Gastrocnemius medialis (tissue), 4 donors: ENCODE data around the gene DZIP1L. TPM values are rescaled to one million over a fixed set of nuclear protein-coding genes. Genes with fewer than 3 reads are reported as not detected.

Source experiments
- ATAC-seq, 2 donors: fragments of 150-250 bp; one replicate each; pipeline ENCODE4 v1.9.1; 2016
- DNase-seq, 2 donors: peaks; one replicate each; pipeline ENCODE4 v3.0.0-alpha.2; 2019
- H3K27ac ChIP-seq, 4 donors: fragments of 200-600 bp; sonication (generic); 1 replicate in 1 of 4; 2 replicates in 3 of 4; pipeline ENCODE4 v1.5.1; 2016 to 2018; ENCODE audit warnings: mild to moderate bottlenecking in 2 of 4, moderate library complexity in 1 of 4
- H3K27me3 ChIP-seq, 3 donors: fragments of 200-600 bp; sonication (generic) in 2 of 3; 1 replicate in 1 of 3; 2 replicates in 2 of 3; pipeline versions ENCODE4 v1.5.1 to v1.6.0; 2016 to 2019; ENCODE audit warnings: mild to moderate bottlenecking in 1 of 3, moderate library complexity in 1 of 3
- H3K36me3 ChIP-seq, 2 donors: fragments of 200-600 bp; sonication (generic) in 1 of 2; one replicate each; pipeline ENCODE4 v1.5.1; 2017 to 2018
- H3K4me1 ChIP-seq, 2 donors: fragments of 200-600 bp; sonication (generic) in 1 of 2; one replicate each; pipeline ENCODE4 v1.5.1; 2016 to 2017; ENCODE audit warnings: mild to moderate bottlenecking in 2 of 2
- H3K4me3 ChIP-seq, 4 donors: fragments of 200-600 bp; sonication (generic) in 3 of 4; 1 replicate in 1 of 4; 2 replicates in 3 of 4; pipeline ENCODE4 v1.5.1; 2016 to 2019; ENCODE audit warnings: mild to moderate bottlenecking in 2 of 4
- H3K9me3 ChIP-seq, 3 donors: fragments of 200-600 bp; sonication (generic) in 2 of 3; 1 replicate in 1 of 3; 2 replicates in 2 of 3; pipeline ENCODE4 v1.5.1; 2016 to 2019
- POLR2A ChIP-seq, 2 donors: fragments of 450-650 bp; IDR thresholded peaks; one replicate each; pipeline ENCODE4 v1.6.1; 2017; ENCODE audit warnings: antibody characterized with exemption in 2 of 2, mild to moderate bottlenecking in 2 of 2, moderate library complexity in 2 of 2
- in situ Hi-C, 4 donors: fragments of 200-750 bp; cut with MboI; loops; one replicate each; pipeline versions ENCODE4 v1.15.0 to v1.8.0; 2017; ENCODE audit warnings: low sequenced_read_pairs in 4 of 4
- intact Hi-C: fragments of 100-400 bp; cut with DNase I; formaldehyde crosslinking; loops from one replicate; pipeline ENCODE4 v1.15.1; 2023; ENCODE audit warnings: low total_unique reads
- total RNA-seq, 4 donors: library from RNA; depleted of rRNA; stranded (reverse); fragments of >200 nt; gene quantifications; one replicate each; pipeline versions ENCODE4 v1.1.0 to v1.2.3, GENCODE V29; 2016
- TF ChIP-seq, protein P1 (sequence below), 5 experiments: fragments of 450-650 bp in 3 of 5; fragments of 200-600 bp in 2 of 5; sonication (generic) in 2 of 5; IDR thresholded peaks in 4 of 5; conservative IDR thresholded peaks in 1 of 5; 1 replicate in 4 of 5; 2 replicates in 1 of 5; pipeline ENCODE4 v1.5.1; 2016 to 2019; ENCODE audit warnings: antibody characterized with exemption in 5 of 5, mild to moderate bottlenecking in 3 of 5, moderate library complexity in 3 of 5

Gene DZIP1L
- total RNA-seq, 4 donors from 2014 or later: 1.1 to 3.3 (median 1.5) TPM

- Histone ChIP-seq H3K36me3 (no peaks in the 10 kb centered on the region), H3K4me3 (no peak overlapping the region)
- in situ Hi-C loops: no loop called here
These were observed 10.3 kb upstream of the DZIP1L start for GRCh38 chr3:138125548-138126221.

DNA sequence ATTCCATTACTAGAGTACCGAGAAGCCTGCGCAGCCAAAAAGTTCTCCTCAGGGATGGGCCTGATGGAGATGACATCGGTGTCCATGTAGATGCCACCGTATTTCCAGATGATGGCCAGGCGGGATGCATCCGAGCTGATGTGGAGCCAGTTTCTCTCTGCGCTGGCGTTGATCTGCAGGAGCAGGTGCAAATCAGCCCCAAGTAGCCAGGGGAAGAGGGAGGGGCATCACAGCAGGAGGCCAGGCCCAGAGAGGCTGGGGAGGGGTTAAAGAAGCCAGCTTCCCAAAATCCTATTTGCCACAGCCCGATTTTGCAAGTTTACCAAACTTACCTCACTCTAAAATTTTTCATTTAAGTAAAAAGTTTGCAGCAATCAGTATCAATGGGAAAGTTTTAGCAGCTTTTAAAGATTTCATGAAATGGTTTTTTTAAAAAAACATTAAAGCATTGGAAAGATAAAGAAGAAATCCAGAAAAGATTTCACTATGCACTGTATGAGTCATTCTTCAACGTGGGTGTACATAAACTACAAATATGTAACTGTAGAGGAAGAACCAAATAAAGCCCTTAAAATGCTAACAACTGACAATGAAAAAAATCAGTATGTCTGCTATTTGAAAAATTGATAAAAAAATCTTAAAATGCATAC is 9.4 kb upstream of the DZIP1L start:
- Histone ChIP-seq H3K27me3 (no peaks in the 10 kb centered on the region), H3K4me3 (no peak overlapping the region), H3K27ac (no peak overlapping the region), H3K4me1 (no peaks in the 10 kb centered on the region), H3K36me3 (no peaks in the 10 kb centered on the region), H3K9me3 (no peaks in the 10 kb centered on the region)
- intact Hi-C loops (no loop called here), in situ Hi-C loops (no loop called here)
- TF ChIP-seq, protein P1, sequence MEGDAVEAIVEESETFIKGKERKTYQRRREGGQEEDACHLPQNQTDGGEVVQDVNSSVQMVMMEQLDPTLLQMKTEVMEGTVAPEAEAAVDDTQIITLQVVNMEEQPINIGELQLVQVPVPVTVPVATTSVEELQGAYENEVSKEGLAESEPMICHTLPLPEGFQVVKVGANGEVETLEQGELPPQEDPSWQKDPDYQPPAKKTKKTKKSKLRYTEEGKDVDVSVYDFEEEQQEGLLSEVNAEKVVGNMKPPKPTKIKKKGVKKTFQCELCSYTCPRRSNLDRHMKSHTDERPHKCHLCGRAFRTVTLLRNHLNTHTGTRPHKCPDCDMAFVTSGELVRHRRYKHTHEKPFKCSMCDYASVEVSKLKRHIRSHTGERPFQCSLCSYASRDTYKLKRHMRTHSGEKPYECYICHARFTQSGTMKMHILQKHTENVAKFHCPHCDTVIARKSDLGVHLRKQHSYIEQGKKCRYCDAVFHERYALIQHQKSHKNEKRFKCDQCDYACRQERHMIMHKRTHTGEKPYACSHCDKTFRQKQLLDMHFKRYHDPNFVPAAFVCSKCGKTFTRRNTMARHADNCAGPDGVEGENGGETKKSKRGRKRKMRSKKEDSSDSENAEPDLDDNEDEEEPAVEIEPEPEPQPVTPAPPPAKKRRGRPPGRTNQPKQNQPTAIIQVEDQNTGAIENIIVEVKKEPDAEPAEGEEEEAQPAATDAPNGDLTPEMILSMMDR (IDR thresholded peaks at IDR 0.05 in 4 of 5, conservative IDR thresholded peaks at IDR 0.05 in 1 of 5): no peak
- TF ChIP-seq POLR2A (IDR thresholded peaks at IDR 0.05): no peak
- ATAC-seq: no peak
- DNase-seq: no peak

More at GRCh38 chr3:138125548-138126221, 10.3 kb upstream of the DZIP1L start:
- ATAC-seq (peak in 1 of 2 donors; percentile 27), DNase-seq (no peak)
- Histone ChIP-seq H3K4me1 (no peaks in the 10 kb centered on the region), H3K27ac (no peak overlapping the region), H3K27me3 (no peaks in the 10 kb centered on the region), H3K9me3 (no peaks in the 10 kb centered on the region)
- intact Hi-C loops: no loop called here
- no peak for TF ChIP-seq POLR2A (IDR thresholded peaks at IDR 0.05)
- TF ChIP-seq, protein P1 (IDR thresholded peaks at IDR 0.05 in 4 of 5, conservative IDR thresholded peaks at IDR 0.05 in 1 of 5): no peak

DNA sequence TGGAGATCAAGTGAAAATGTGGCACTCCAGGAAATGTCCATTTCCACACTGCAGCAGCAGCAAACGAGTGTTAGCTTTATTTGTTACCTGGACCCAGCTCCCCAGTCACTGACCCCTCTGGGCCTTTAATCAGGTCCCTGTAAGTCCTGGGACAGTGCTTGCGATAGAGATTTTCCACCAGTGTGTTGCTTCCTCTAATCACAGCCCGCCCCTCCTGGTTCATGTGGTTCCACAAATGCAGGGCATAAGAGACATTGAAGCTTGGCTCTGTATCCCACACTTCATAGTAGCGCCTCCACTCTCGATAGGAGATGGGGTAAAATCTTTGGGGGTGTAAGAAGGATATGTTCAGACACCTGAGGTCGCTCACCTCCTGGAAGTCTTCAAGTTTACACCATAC is 8.8 kb upstream of the DZIP1L start:
- in situ Hi-C loops (no loop called here), intact Hi-C loops (no loop called here)
- Histone ChIP-seq H3K4me3 (no peak overlapping the region), H3K9me3 (no peaks in the 10 kb centered on the region), H3K27me3 (no peaks in the 10 kb centered on the region), H3K27ac (no peak overlapping the region), H3K36me3 (no peaks in the 10 kb centered on the region), H3K4me1 (no peaks in the 10 kb centered on the region)
- ATAC-seq: no peak
- TF ChIP-seq POLR2A (IDR thresholded peaks at IDR 0.05): no peak
- TF ChIP-seq, protein P1 (IDR thresholded peaks at IDR 0.05 in 4 of 5, conservative IDR thresholded peaks at IDR 0.05 in 1 of 5): no peak
- no peak for DNase-seq

- in situ Hi-C loops: loop anchor here (5.0 to 10.0 kb wide), 3 partner anchors 47 to 55 kb away; no protein-coding TSS in a partner anchor
- TF ChIP-seq, protein P1 (IDR thresholded peaks at IDR 0.05 in 4 of 5, conservative IDR thresholded peaks at IDR 0.05 in 1 of 5): no peak
- TF ChIP-seq POLR2A (IDR thresholded peaks at IDR 0.05): no peak
These were observed 4.0 kb upstream of the DZIP1L start for GRCh38 chr3:138119423-138119766.

More at GRCh38 chr3:138119423-138119766, 4.0 kb upstream of the DZIP1L start:
- no peak overlapping the region for H3K4me3 ChIP-seq
- H3K9me3 ChIP-seq: no peaks in the 10 kb centered on the region
- H3K27me3 ChIP-seq: no peaks in the 10 kb centered on the region
- ATAC-seq: no peak
- peaks cover 0 to 14% of the 10 kb centered on the region in 2 donors for H3K4me1 ChIP-seq
- DNase-seq: no peak
- intact Hi-C loops: loop anchor here (1.0 kb wide), 1 partner anchor 51 kb away; no protein-coding TSS in a partner anchor
- no peaks in the 10 kb centered on the region for H3K36me3 ChIP-seq
- no peak overlapping the region for H3K27ac ChIP-seq
